Tibial nerve (tissue), 3 donors: Measurements from ENCODE around the gene EMP2.

Experiments
- POLR2A ChIP-seq, 2 donors: fragments of 450-650 bp; IDR thresholded peaks; one replicate each; pipeline ENCODE4 v1.6.1; 2017; ENCODE audit warnings: antibody characterized with exemption in 2 of 2, mild to moderate bottlenecking in 2 of 2, moderate library complexity in 2 of 2
- TF ChIP-seq, protein P1 (sequence below), 5 experiments: fragments of 200-600 bp in 3 of 5; fragments of 450-650 bp in 2 of 5; sonication (generic) in 3 of 5; IDR thresholded peaks; one replicate each; pipeline ENCODE4 v1.5.1; 2016 to 2019; ENCODE audit warnings: antibody characterized with exemption in 5 of 5, mild to moderate bottlenecking in 3 of 5, moderate library complexity in 2 of 5

DNA sequence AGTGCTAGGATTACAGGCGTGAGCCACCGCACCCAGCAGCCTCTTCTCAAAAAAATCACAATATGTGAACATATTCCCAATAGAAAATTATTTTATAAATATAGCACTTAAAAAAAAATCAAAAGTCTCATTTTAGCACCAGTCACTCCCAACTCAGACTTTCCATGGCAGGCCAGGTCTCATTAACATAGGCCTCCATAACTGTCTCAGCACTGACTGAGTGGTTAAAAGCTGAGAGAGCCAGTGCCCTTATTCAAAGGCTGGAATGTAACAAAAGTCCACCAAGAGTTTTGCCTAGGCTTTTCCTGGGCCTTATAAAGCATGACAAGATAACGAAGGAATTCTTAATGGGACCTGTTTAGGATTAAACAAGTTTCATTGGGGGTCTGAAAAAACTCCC lies 79.8 kb downstream of the EMP2 start:
- TF ChIP-seq, protein P1, sequence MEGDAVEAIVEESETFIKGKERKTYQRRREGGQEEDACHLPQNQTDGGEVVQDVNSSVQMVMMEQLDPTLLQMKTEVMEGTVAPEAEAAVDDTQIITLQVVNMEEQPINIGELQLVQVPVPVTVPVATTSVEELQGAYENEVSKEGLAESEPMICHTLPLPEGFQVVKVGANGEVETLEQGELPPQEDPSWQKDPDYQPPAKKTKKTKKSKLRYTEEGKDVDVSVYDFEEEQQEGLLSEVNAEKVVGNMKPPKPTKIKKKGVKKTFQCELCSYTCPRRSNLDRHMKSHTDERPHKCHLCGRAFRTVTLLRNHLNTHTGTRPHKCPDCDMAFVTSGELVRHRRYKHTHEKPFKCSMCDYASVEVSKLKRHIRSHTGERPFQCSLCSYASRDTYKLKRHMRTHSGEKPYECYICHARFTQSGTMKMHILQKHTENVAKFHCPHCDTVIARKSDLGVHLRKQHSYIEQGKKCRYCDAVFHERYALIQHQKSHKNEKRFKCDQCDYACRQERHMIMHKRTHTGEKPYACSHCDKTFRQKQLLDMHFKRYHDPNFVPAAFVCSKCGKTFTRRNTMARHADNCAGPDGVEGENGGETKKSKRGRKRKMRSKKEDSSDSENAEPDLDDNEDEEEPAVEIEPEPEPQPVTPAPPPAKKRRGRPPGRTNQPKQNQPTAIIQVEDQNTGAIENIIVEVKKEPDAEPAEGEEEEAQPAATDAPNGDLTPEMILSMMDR (IDR thresholded peaks at IDR 0.05) = no peak
- TF ChIP-seq POLR2A (IDR thresholded peaks at IDR 0.05) = no peak
